ENCODE results near the gene PRR18. TPM values are rescaled to one million over a fixed set of nuclear protein-coding genes. Genes with fewer than 3 reads are reported as not detected.

The PRR18 gene
- total and polyA plus RNA-seq, 2 of the 8 experiments (the other 6 are each of a cell fraction or from before 2014, with no cell fraction given), result 0.08 to 0.19 TPM

- TF ChIP-seq CHD7 (IDR thresholded peaks at IDR 0.05; ENCODE audit: insufficient replicate concordance, low read length) (no peak), POLR2A (IDR thresholded peaks at IDR 0.05; ENCODE audit: control extremely low read depth in 1 of 2, low read depth in 2 of 2, low read length in 2 of 2) (no peak), RAD21 (IDR thresholded peaks at IDR 0.05 in 1 of 2, conservative IDR thresholded peaks at IDR 0.05 in 1 of 2; ENCODE audit: low read depth in 2 of 2, low read length in 2 of 2) (no peak), NANOG (IDR thresholded peaks at IDR 0.05; ENCODE audit: insufficient read depth, low read depth, low read length, poor library complexity, severe bottlenecking) (no peak), POU5F1 (IDR thresholded peaks at IDR 0.05; ENCODE audit: low read depth, low read length) (no peak), JUND (IDR thresholded peaks at IDR 0.05; ENCODE audit: low read length) (no peak), CTBP2 (IDR thresholded peaks at IDR 0.05; ENCODE audit: borderline replicate concordance, insufficient read depth, insufficient read length, low read length) (no peak), TAF7 (optimal IDR thresholded peaks at IDR 0.05; ENCODE audit: borderline replicate concordance, low read depth, low read length) (no peak)
Observed at GRCh38 chr6:166315436-166315835, 7.2 kb upstream of the PRR18 start (continued).

Data from H1 (cell line).